Fibroblast of skin of abdomen (primary cell): ENCODE measurements around the gene ZDHHC24.
"Not testable (repeated sequence)": the region's sequence is repeated elsewhere in the genome, so short reads cannot be mapped to it uniquely, and the experiment has no call there.

Experiments used
- DNase-seq: peaks from one replicate; pipeline ENCODE4 v3.0.0-alpha.2; 2013

Gene ZDHHC24

GRCh38 chr11:66544952-66545351 is 896 bp downstream of the ZDHHC24 start:
- DNase-seq = not testable (repeated sequence)

- DNase-seq = peak; percentile 63
Measured at GRCh38 chr11:66543263-66544107, 2.4 kb downstream of the ZDHHC24 start.

GRCh38 chr11:66542362-66542761 is 3.5 kb downstream of the ZDHHC24 start:
- DNase-seq = no peak

- DNase-seq = no peak
Measured at GRCh38 chr11:66541892-66542291, 4.0 kb downstream of the ZDHHC24 start.

- not testable (repeated sequence) for DNase-seq
Measured at GRCh38 chr11:66540598-66540997, 5.2 kb downstream of the ZDHHC24 start.

GRCh38 chr11:66539870-66540213 is 6.0 kb downstream of the ZDHHC24 start:
- no peak for DNase-seq

GRCh38 chr11:66539170-66539869 is 6.5 kb downstream of the ZDHHC24 start:
- DNase-seq = no peak

GRCh38 chr11:66532784-66533183 is 13.1 kb downstream of the ZDHHC24 start:
- no peak for DNase-seq

GRCh38 chr11:66531841-66532240 is 14.0 kb downstream of the ZDHHC24 start:
- DNase-seq = no peak

GRCh38 chr11:66530927-66531709 is 14.7 kb downstream of the ZDHHC24 start:
- no peak for DNase-seq

GRCh38 chr11:66529655-66530054 is 16.2 kb downstream of the ZDHHC24 start:
- DNase-seq = no peak

- no peak for DNase-seq
Measured at GRCh38 chr11:66529069-66529468, 16.8 kb downstream of the ZDHHC24 start.

GRCh38 chr11:66524304-66525040 is 21.4 kb downstream of the ZDHHC24 start:
- DNase-seq = no peak

GRCh38 chr11:66523611-66524010 is 22.2 kb downstream of the ZDHHC24 start:
- no peak for DNase-seq

- no peak for DNase-seq
Measured at GRCh38 chr11:66510990-66511339, 34.9 kb downstream of the ZDHHC24 start.

- peak; percentile 75 for DNase-seq
Measured at GRCh38 chr11:66510271-66510989, 35.4 kb downstream of the ZDHHC24 start, which contains the start of gene BBS1. TSS of gene BBS1 (plus strand) at chr11:66510635. CDS start at chr11:66510660, 25 bp downstream.

GRCh38 chr11:66509131-66509561 is 36.7 kb downstream of the ZDHHC24 start:
- no peak for DNase-seq

GRCh38 chr11:66505276-66505816 is 40.5 kb downstream of the ZDHHC24 start:
- no peak for DNase-seq

- no peak for DNase-seq
Measured at GRCh38 chr11:66498506-66498905, 47.3 kb downstream of the ZDHHC24 start.

- DNase-seq = no peak
Measured at GRCh38 chr11:66497206-66497605, 48.6 kb downstream of the ZDHHC24 start.

GRCh38 chr11:66495401-66495854 is 50.4 kb downstream of the ZDHHC24 start:
- no peak for DNase-seq
